GM12801 (cell line): ENCODE results near the gene CHD1L.

ENCODE experiments used
- TF ChIP-seq, protein P1 (sequence below): IDR thresholded peaks from one replicate; pipeline ENCODE4 v1.5.1; 2011; ENCODE audit warnings: control low read depth; ENCODE audit not compliant: insufficient read length; ENCODE audit errors: extremely low read depth

The CHD1L gene

DNA sequence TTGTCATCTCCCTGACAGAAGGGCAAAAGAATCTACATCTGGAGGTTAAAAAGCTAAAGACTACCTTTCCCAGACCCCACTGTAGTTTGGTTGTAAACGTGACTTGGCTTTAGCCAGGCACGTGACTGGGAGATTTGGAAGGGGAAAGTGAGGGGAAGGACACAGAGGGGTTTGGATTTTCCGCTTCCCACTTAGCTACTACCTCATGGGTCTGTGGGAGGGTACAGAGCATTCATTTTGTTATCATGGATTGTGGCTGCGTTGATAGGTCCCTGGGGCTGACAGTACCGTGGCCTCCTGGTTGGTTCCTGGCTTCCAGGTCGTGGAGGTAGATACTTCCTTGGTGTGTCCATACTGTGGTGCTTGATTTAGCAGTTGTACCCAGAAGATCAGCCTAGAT is 2.6 kb downstream of the CHD1L start:
- TF ChIP-seq, protein P1, sequence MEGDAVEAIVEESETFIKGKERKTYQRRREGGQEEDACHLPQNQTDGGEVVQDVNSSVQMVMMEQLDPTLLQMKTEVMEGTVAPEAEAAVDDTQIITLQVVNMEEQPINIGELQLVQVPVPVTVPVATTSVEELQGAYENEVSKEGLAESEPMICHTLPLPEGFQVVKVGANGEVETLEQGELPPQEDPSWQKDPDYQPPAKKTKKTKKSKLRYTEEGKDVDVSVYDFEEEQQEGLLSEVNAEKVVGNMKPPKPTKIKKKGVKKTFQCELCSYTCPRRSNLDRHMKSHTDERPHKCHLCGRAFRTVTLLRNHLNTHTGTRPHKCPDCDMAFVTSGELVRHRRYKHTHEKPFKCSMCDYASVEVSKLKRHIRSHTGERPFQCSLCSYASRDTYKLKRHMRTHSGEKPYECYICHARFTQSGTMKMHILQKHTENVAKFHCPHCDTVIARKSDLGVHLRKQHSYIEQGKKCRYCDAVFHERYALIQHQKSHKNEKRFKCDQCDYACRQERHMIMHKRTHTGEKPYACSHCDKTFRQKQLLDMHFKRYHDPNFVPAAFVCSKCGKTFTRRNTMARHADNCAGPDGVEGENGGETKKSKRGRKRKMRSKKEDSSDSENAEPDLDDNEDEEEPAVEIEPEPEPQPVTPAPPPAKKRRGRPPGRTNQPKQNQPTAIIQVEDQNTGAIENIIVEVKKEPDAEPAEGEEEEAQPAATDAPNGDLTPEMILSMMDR = no peak

DNA sequence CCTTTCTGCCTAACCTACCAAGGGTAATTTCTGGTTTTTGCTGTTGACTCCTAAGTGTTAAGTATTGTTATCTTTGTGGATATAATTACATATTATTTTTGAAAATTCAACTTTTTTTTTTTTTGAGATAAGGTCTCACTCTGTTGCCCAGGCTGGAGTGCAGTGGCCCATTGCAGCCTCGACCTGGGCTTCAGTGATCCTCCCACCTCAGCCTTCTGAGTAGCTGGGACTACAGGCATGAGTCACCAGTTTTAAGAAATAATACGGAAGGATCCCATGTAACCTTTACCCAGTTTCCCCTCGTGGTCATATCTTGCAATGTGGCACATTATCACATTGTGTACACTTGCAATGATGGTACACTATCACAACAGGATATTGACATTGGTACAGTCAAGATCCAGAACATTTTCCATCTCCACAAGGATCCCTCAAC is 3.1 kb downstream of the CHD1L start:
- TF ChIP-seq, protein P1 = no peak

DNA sequence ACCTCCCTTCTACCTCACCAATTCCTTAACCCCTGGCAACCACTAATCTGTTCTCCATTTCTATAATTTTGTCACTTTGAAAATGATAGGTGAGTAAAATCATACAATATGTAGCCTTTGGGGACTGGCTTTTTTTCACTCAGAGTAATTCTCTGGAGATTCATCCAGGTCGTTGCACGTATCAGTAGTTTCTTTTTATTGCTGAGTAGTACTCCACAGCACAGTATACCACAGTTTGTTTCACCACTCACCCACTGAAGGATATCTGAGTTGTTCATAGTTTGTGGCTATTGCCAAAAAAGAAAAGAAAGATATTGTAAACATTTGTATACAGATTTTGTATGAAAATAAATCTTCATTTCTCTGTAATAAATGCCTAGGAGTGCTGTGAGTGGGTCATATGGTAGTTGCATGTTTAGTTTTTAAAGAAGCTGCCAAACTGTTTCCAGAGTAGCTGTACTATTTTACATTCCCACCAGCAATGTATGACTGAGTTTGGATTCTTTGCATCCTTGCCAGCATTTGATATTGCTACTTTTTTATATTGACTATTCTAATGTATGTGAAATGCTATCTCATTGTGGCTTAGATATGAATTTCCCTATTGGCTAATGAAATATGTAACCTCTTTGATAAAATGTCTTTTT is 3.7 kb downstream of the CHD1L start:
- TF ChIP-seq, protein P1 = no peak

DNA sequence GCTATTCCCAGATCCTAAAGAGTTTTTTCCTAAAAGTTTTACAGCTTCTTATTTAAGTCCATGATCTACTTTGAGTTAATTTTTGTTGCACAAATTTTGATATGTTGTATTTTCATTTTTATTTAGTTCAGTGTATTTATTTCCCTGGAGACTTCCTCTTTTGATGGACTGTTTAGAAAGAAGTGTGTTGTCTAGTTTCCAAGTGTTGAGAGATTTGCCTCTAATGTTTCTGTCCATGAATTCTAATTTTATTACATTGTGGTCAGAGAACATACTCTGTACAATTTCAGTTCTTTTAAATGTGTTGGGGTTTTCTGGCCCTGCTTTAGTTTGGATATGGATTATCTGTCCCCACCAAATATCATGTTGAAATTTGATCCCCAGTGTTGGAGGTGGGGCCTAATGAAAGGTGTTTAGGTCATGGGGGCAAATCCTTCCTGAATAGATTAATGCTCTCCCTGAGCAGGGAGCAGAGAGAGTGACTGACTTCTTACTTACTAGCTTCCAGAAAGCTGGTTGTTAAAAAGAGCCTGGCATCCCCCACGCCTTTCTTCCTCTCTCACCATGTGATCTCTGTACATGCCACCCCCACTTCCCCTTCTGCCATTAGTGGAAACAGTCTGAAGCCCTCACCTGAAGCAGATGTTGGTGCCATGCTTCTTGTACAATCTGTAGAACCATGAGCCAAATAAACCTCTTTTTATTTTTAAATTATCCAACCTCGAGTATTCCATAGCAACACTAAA is 4.6 kb downstream of the CHD1L start:
- TF ChIP-seq, protein P1 = no peak

DNA sequence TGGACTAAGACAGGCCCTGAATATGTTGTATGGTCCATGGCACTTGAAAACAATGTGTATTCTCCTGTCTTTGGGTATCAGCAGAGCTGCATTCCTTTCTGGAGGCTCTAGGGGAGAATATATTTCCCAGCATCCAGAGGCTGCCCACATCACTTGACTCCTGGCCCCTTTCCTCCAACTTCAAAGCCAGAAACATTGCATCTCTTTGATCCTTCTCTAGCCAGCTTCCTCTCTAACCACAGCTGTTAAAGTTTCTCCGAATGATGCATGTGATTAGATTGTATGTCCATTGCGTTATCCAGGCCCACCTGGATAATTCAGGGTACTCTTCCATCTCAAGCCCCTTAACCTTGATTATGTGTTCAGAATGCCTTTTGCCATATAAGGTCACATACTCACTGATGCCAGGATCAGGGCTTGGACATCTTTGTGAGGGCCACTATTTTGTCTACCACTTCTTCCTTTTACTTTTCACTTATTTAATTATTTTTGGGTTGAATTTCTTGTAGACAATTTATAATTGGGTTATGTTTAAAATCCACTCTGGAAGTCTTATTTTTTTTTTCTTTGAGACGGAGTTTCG is 5.3 kb downstream of the CHD1L start:
- TF ChIP-seq, protein P1 = no peak

DNA sequence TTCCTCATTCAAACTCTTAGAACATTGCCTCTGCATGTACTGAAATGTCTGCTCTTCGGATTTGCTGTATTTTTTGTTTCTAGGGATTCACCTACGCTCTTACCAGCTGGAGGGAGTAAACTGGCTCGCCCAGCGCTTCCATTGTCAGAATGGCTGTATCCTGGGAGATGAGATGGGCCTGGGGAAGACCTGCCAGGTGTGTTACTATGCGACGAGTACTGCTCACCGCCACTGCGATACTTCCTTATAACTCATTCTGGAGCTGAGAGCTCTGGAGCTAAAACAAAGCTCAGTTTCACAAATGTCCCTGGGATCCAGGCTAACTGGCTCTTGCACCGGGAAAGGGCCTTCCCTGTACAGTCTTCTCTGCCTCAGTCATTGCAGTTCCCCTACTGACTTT is 10.1 kb downstream of the CHD1L start:
- TF ChIP-seq, protein P1 = no peak

DNA sequence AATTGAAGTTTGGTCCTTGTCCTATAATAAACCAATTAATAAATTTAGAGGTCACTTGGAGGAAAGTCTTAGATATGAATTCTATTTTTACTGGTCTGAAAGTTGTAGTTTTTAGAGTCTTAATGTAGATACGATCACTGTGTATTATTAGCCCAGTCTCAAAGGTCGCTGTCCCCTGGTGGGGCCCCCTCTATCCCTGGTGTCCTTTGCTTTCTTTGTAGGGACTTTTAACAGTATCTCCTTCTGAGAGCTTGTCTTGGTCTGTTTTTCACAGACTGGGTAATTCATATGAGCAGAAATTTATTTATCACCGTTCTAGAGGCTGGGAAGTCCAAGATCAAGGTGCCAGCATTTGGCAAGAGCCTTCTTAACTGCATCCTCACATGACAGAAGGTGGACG is 18.5 kb downstream of the CHD1L start:
- TF ChIP-seq, protein P1 = no peak
